GM23248 (cell line): ENCODE data around the gene EMP1.

Experiments
- EZH2 ChIP-seq: fragments of 200-600 bp; sonication (generic); IDR thresholded peaks from 2 replicates; pipeline ENCODE4 v1.6.1; 2018; ENCODE audit warnings: antibody characterized with exemption, mild to moderate bottlenecking; ENCODE audit not compliant: insufficient read depth, poor library complexity, severe bottlenecking
- EZH2phosphoT487 ChIP-seq: fragments of 200-600 bp; sonication (generic); IDR thresholded peaks from 2 replicates; pipeline ENCODE4 v1.6.1; 2018; ENCODE audit warnings: antibody characterized with exemption, moderate library complexity, mild to moderate bottlenecking, low read depth; ENCODE audit not compliant: insufficient read depth

GRCh38 chr12:13248964-13249363 lies 52.4 kb downstream of the EMP1 start:
- TF ChIP-seq EZH2 (no peak), EZH2phosphoT487 (no peak)
